SU-DHL-6 (cell line): Measurements from ENCODE around the gene ZNF446.

Experiments
- H2AFZ ChIP-seq: fragments of 200-600 bp; sonication (generic); 2 replicates; pipeline ENCODE4 v1.6.1; 2014; ENCODE audit warnings: low read depth, mild to moderate bottlenecking, moderate library complexity, mixed read lengths, antibody characterized with exemption, low read length; ENCODE audit not compliant: severe bottlenecking
- H3F3A ChIP-seq: fragments of 200-600 bp; shearing (Covaris generic); 2 replicates; pipeline ENCODE4 v1.6.0; 2016; ENCODE audit warnings: antibody characterized with exemption, mild to moderate bottlenecking; ENCODE audit not compliant: insufficient read depth
- H3K27ac ChIP-seq: fragments of 200-600 bp; sonication (generic); 2 replicates; pipeline ENCODE4 v1.5.1; 2016; ENCODE audit warnings: low read depth, mild to moderate bottlenecking, low read length, moderate library complexity, mixed read lengths
- H3K27me3 ChIP-seq: fragments of 200-600 bp; sonication (generic), shearing (Covaris generic); 2 replicates; pipeline ENCODE4 v1.6.0; 2014; ENCODE audit warnings: mild to moderate bottlenecking, low read length
- H3K36me3 ChIP-seq: fragments of 200-600 bp; sonication (generic); 2 replicates; pipeline ENCODE4 v1.6.1; 2014; ENCODE audit warnings: mild to moderate bottlenecking, low read length, mixed read lengths
- H3K4me2 ChIP-seq: fragments of 300-600, 200-600 bp; shearing (Covaris generic), sonication (generic); 2 replicates; pipeline ENCODE4 v1.6.0; 2014; ENCODE audit warnings: low read length, low read depth, mild to moderate bottlenecking; ENCODE audit not compliant: poor library complexity, severe bottlenecking
- H3K4me3 ChIP-seq: fragments of 200-600 bp; sonication (generic); 2 replicates; pipeline ENCODE4 v1.5.1; 2014; ENCODE audit warnings: antibody characterized with exemption, low read length, mild to moderate bottlenecking, mixed read lengths; ENCODE audit not compliant: insufficient read depth, poor library complexity, severe bottlenecking
- H3K79me2 ChIP-seq: fragments of 200-600 bp; sonication (generic); 2 replicates; pipeline ENCODE4 v1.6.1; 2014; ENCODE audit warnings: mild to moderate bottlenecking, low read length, moderate library complexity; ENCODE audit not compliant: insufficient read depth
- H3K9ac ChIP-seq: fragments of 200-600 bp; sonication (generic); 2 replicates; pipeline ENCODE4 v1.7.0; 2014; ENCODE audit warnings: mild to moderate bottlenecking, low read length
- H3K9me2 ChIP-seq: fragments of 200-600 bp; sonication (generic); replicated peaks from 2 replicates; pipeline ENCODE4 v1.6.1; 2014; ENCODE audit warnings: low read length; ENCODE audit not compliant: insufficient read depth
- H3K9me3 ChIP-seq: fragments of 200-600 bp; sonication (generic); 2 replicates; pipeline ENCODE4 v1.6.1; 2014; ENCODE audit warnings: low read length, mixed read lengths; ENCODE audit not compliant: insufficient read depth
- H4K20me1 ChIP-seq: fragments of 200-600 bp; sonication (generic); 2 replicates; pipeline ENCODE4 v1.6.1; 2014; ENCODE audit warnings: low read depth, mild to moderate bottlenecking, antibody characterized with exemption, low read length, moderate library complexity, mixed read lengths
- CTCF ChIP-seq: fragments of 200-600 bp; sonication (generic); IDR thresholded peaks from one replicate; pipeline ENCODE4 v1.5.1; 2017; ENCODE audit warnings: antibody characterized with exemption, mild to moderate bottlenecking, low read length, moderate library complexity; ENCODE audit not compliant: insufficient read depth, poor library complexity, severe bottlenecking
- EZH2phosphoT487 ChIP-seq: fragments of 200-600 bp; sonication (generic), shearing (Covaris generic); conservative IDR thresholded peaks from 2 replicates; pipeline ENCODE4 v1.6.1; 2018; ENCODE audit warnings: mild to moderate bottlenecking, antibody characterized with exemption, low read length, moderate library complexity, mixed read lengths

Gene ZNF446

GRCh38 chr19:58518256-58519086 is 42.3 kb downstream of the ZNF446 start:
- peak overlapping the region; percentile 37 for H2AFZ ChIP-seq

GRCh38 chr19:58519087-58519354 is 42.9 kb downstream of the ZNF446 start:
- Histone ChIP-seq H2AFZ (peak overlapping the region; percentile 37), H3K79me2 (peaks cover 15% of the 10 kb centered on the region)

More at GRCh38 chr19:58518256-58519086, 42.3 kb downstream of the ZNF446 start:
- TF ChIP-seq EZH2phosphoT487 (no peak), CTCF (no peak)
- Histone ChIP-seq H3K9me2 (no peaks in the 10 kb centered on the region), H3K36me3 (no peaks in the 10 kb centered on the region), H3K4me3 (peak overlapping the region; percentile 73), H3K4me2 (peak overlapping the region; percentile 85), H3F3A (peaks cover 16% of the 10 kb centered on the region), H3K9ac (peak overlapping the region; percentile 96), H3K9me3 (no peaks in the 10 kb centered on the region), H4K20me1 (no peaks in the 10 kb centered on the region), H3K27ac (peak overlapping the region; percentile 84), H3K79me2 (peaks cover 15% of the 10 kb centered on the region), H3K27me3 (no peaks in the 10 kb centered on the region)

GRCh38 chr19:58519355-58520256 is 43.5 kb downstream of the ZNF446 start, which contains the start of gene ZBTB45:
ZBTB45 (minus strand) TSS chr19:58519810; CDS start chr19:58517673, 2,137 bp downstream.
- H3K9me2 ChIP-seq: no peaks in the 10 kb centered on the region
- peak within 1 kb of the TSS; percentile 85 for H3K4me2 ChIP-seq
- H3K9me3 ChIP-seq: no peaks in the 10 kb centered on the region
- H3K4me3 ChIP-seq: peak within 1 kb of the TSS; percentile 73
- H3K36me3 ChIP-seq: no peaks in the 10 kb centered on the region
- H3K27ac ChIP-seq: peak within 1 kb of the TSS; percentile 84
- peaks cover 11% of the 10 kb centered on the region for H3K79me2 ChIP-seq
- TF ChIP-seq EZH2phosphoT487 (no peak), CTCF (peak; percentile 61)
- peaks cover 16% of the 10 kb centered on the region for H3F3A ChIP-seq
- peak within 1 kb of the TSS; percentile 72 for H2AFZ ChIP-seq
- H3K9ac ChIP-seq: peak within 1 kb of the TSS; percentile 96
- H4K20me1 ChIP-seq: no peaks in the 10 kb centered on the region
- H3K27me3 ChIP-seq: no peaks in the 10 kb centered on the region

More at GRCh38 chr19:58519087-58519354, 42.9 kb downstream of the ZNF446 start:
- peak overlapping the region; percentile 84 for H3K27ac ChIP-seq
- H3F3A ChIP-seq: peaks cover 16% of the 10 kb centered on the region
- peak overlapping the region; percentile 96 for H3K9ac ChIP-seq
- no peaks in the 10 kb centered on the region for H3K27me3 ChIP-seq
- H3K4me2 ChIP-seq: peak overlapping the region; percentile 85
- no peaks in the 10 kb centered on the region for H4K20me1 ChIP-seq
- H3K9me3 ChIP-seq: no peaks in the 10 kb centered on the region
- no peaks in the 10 kb centered on the region for H3K9me2 ChIP-seq
- H3K4me3 ChIP-seq: peak overlapping the region; percentile 73
- no peak for TF ChIP-seq EZH2phosphoT487
- no peaks in the 10 kb centered on the region for H3K36me3 ChIP-seq
